ENCODE results near the gene SPAG16. TPM values are rescaled to one million over a fixed set of nuclear protein-coding genes. Genes with fewer than 3 reads are reported as not detected.

Gene SPAG16
- total RNA-seq, 4 donors from 2014 or later, result 1.1 to 8.8 (median 6.3) TPM

DNA sequence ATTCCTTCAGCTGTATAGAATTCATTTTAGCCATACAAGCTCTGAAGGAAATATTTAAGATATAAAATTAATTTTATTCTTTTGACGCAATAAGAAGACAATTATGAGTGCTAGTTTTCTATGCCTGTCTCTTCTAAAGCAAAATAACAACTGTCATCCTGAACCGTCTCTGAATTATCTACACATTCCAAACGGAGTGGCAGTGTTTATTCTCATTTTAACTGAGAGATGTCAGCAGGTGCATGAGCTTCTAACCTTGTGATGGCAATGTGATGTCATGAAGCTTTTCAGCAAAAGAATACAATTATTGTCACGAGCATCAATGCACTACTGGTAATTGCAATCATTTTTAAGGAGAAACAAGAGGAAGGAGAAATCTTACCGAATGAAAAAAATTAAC, 274.8 kb downstream of the SPAG16 start:
- H3K4me3 ChIP-seq, result no peak overlapping the region
- H3K27ac ChIP-seq, result no peak overlapping the region
- TF ChIP-seq POLR2A (IDR thresholded peaks at IDR 0.05) (no peak), CTCF (IDR thresholded peaks at IDR 0.05 in 4 of 5, conservative IDR thresholded peaks at IDR 0.05 in 1 of 5) (no peak)
- H3K36me3 ChIP-seq, result no peaks in the 10 kb centered on the region
- DNase-seq (no peak), ATAC-seq (no peak)
- H3K9me3 ChIP-seq, result no peaks in the 10 kb centered on the region
- H3K4me1 ChIP-seq, result no peaks in the 10 kb centered on the region
- H3K27me3 ChIP-seq, result no peaks in the 10 kb centered on the region
- in situ Hi-C loops (cut with MboI; ENCODE audit: low sequenced_read_pairs in 4 of 4) (no loop called here), intact Hi-C loops (cut with DNase I; ENCODE audit: low total_unique reads) (no loop called here)

- no peaks in the 10 kb centered on the region for H3K9me3 ChIP-seq
- no peak overlapping the region for H3K4me3 ChIP-seq
- H3K27me3 ChIP-seq, result no peaks in the 10 kb centered on the region
- H3K27ac ChIP-seq, result no peak overlapping the region
- TF ChIP-seq CTCF (IDR thresholded peaks at IDR 0.05 in 4 of 5, conservative IDR thresholded peaks at IDR 0.05 in 1 of 5) (no peak), POLR2A (IDR thresholded peaks at IDR 0.05) (no peak)
- in situ Hi-C loops (cut with MboI; ENCODE audit: low sequenced_read_pairs in 4 of 4), result no loop called here
- DNase-seq (no peak), ATAC-seq (no peak)
- H3K36me3 ChIP-seq, result no peaks in the 10 kb centered on the region
- intact Hi-C loops (cut with DNase I; ENCODE audit: low total_unique reads), result no loop called here
- H3K4me1 ChIP-seq, result no peaks in the 10 kb centered on the region
Measured at GRCh38 chr2:213561759-213562158, 277.5 kb downstream of the SPAG16 start.

DNA sequence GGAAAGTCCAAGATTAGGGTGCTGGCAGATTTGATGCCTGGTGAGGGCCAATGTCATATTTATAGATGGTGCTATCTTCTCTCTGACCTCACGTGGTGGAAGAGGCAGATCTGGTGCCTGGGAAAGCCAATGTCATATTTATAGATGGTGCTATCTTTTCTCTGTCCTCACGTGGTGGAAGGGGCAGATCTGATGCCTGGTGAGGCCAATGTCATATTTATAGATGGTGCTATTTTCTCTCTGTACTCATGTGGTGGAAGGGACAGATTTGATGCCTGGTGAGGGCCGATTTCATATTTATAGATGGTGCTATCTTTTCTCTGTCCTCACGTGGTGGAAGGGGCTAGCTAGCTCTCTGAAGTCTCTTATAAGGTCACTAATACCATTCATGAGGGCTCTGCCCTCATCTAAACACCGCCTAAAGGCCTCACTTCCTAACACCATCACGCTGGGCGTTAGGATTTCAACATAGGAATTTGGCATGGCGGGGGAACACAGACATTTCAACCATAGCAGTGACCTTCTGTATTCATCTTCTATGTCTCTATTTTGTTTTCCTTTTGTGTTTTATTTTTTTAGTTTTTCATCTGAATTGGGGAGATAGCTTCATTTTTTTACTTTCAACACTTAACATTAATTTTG, 278.4 kb downstream of the SPAG16 start:
- Histone ChIP-seq H3K27ac (no peak overlapping the region), H3K36me3 (no peaks in the 10 kb centered on the region), H3K4me1 (no peaks in the 10 kb centered on the region), H3K4me3 (no peak overlapping the region), H3K9me3 (no peaks in the 10 kb centered on the region), H3K27me3 (no peaks in the 10 kb centered on the region)
- TF ChIP-seq CTCF (IDR thresholded peaks at IDR 0.05 in 4 of 5, conservative IDR thresholded peaks at IDR 0.05 in 1 of 5), result no peak
- no peak for TF ChIP-seq POLR2A (IDR thresholded peaks at IDR 0.05)
- ATAC-seq (no peak), DNase-seq (no peak)
- in situ Hi-C loops (cut with MboI; ENCODE audit: low sequenced_read_pairs in 4 of 4) (no loop called here), intact Hi-C loops (cut with DNase I; ENCODE audit: low total_unique reads) (no loop called here)

DNA sequence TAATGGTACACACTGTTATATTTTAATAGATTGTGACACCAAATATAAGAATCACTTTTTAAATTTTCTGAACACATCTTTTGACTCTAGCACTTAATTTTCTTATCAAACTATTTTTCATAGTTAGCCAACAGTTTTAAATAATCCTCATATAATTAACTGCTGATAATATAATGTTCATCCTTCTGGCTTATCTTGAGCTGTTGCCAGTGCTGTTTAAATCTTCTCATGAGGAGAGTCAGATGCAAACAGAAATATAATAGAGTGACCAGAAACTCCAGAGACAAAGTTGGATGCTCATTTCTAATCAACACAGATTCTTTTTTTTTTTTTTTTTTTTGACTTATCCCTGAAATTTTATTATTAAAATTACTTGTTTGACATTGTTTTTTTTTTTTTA, 282.6 kb downstream of the SPAG16 start:
- Histone ChIP-seq H3K27me3 (no peaks in the 10 kb centered on the region), H3K36me3 (no peaks in the 10 kb centered on the region), H3K4me3 (no peak overlapping the region), H3K4me1 (no peaks in the 10 kb centered on the region), H3K27ac (no peak overlapping the region), H3K9me3 (no peaks in the 10 kb centered on the region)
- in situ Hi-C loops (cut with MboI; ENCODE audit: low sequenced_read_pairs in 4 of 4) (no loop called here), intact Hi-C loops (cut with DNase I; ENCODE audit: low total_unique reads) (no loop called here)
- TF ChIP-seq CTCF (IDR thresholded peaks at IDR 0.05 in 4 of 5, conservative IDR thresholded peaks at IDR 0.05 in 1 of 5), result no peak
- TF ChIP-seq POLR2A (IDR thresholded peaks at IDR 0.05), result no peak
- DNase-seq, result no peak
- no peak for ATAC-seq
